Activated CD8-positive, alpha-beta memory T cell treated with anti-CD3 and anti-CD28 coated beads for 36 hours (primary cell): ENCODE measurements around the gene BPIFB4. TPM values are rescaled to one million over a fixed set of nuclear protein-coding genes. Genes with fewer than 3 reads are reported as not detected.
"Not testable (repeated sequence)": the region's sequence is repeated elsewhere in the genome, so short reads cannot be mapped to it uniquely, and the experiment has no call there.

Experiments
- CTCF ChIA-PET: fragments of 350-600 bp; sonication (Branson Sonifier 250); formaldehyde crosslinking; loops from one replicate; lab custom pipeline; 2021; ENCODE audit warnings: antibody characterized with exemption; lab: Charles Lee
- POLR2A ChIA-PET: fragments of 350-600 bp; sonication (Branson Sonifier 250); formaldehyde crosslinking; loops from one replicate; lab custom pipeline; 2021; ENCODE audit warnings: antibody characterized with exemption; lab: Charles Lee
- total RNA-seq, 2 experiments: library from RNA; stranded (reverse); gene quantifications; one replicate each; pipeline ENCODE4 v1.2.3, GENCODE V29; 2021

BPIFB4 gene
- not detected for total RNA-seq

DNA sequence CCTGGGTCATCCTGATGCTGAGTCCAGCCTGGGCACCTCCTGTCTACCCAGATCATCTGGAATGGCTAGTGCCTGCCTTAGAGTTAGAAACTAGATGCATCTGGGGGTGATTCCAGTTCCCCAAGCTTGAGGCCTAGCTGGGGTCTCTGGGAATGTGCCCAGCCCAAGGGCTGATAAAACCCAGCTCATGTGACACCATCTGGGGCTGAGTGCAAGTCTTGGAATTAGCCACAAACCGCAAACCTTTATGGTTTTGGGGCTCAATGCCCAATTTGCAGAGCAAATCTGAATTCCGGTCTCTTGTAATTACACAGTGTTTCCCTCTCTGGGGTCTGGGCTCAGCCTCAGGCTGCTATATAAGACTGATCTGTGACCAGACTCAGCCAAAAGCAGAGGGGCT, at the start of gene BPIFB4:
Gene BPIFB4 (plus strand): TSS at position 385 of the 400 bp plus-strand sequence. CDS start 1,884 bp downstream, outside the sequence.
- ChIA-PET CTCF (no interaction called here), POLR2A (no interaction called here)

- ChIA-PET POLR2A (no interaction called here), CTCF (no interaction called here)
Measured at GRCh38 chr20:33030076-33030475, 49.4 kb upstream of the BPIFB4 start.

GRCh38 chr20:33030569-33030968, 48.9 kb upstream of the BPIFB4 start:
- ChIA-PET CTCF (no interaction called here), POLR2A (no interaction called here)

DNA sequence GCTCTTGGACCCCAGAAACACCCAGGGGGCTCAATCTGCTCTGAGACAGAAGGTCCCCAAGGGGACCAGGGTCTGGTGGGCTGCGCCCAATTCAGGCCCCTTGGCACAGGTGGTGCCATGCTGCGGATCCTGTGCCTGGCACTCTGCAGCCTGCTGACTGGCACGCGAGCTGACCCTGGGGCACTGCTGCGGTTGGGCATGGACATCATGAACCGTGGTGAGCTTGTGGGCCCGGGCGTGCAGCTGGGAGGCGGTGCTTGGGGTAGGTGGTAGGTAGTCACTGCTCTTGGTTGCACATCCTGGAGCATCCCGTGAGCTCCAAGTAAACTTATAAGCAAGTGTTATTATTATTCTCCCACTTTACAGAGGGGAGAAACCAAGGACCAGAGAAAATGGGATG, 47.9 kb upstream of the BPIFB4 start, which contains the start of gene BPIFB6:
Gene BPIFB6 (plus strand): TSS at position 118 of the 400 bp plus-strand sequence. CDS start 0 bp downstream, at position 118.
- ChIA-PET POLR2A (no interaction called here), CTCF (no interaction called here)

DNA sequence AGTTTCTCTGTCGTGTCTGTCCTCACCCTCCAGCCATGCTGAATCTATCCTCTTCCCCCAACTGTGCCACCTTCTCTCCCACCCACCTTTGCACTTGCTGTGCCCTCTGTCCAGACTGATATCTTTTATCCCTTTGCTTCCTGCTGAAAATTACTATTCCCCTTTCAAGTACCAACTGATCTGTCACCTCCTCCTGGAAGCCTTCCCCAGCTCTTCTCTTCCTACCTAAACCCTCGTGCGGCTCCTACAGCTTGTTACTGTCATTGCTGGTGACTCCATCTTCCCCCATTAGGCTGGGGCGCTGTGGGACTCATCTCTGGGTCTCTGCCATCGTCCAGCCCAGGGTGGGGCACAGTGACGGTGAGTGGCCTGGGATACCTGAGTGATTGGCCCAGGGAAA, 46.9 kb upstream of the BPIFB4 start:
- ChIA-PET CTCF (no interaction called here), POLR2A (no interaction called here)

- ChIA-PET POLR2A (no interaction called here), CTCF (no interaction called here)
Measured at GRCh38 chr20:33033381-33033780, 46.1 kb upstream of the BPIFB4 start.

- ChIA-PET POLR2A (no interaction called here), CTCF (no interaction called here)
Measured at GRCh38 chr20:33034115-33034514, 45.3 kb upstream of the BPIFB4 start.

- POLR2A ChIA-PET, result no interaction called here
- CTCF ChIA-PET, result no interaction called here
Measured at GRCh38 chr20:33034901-33035492, 44.4 kb upstream of the BPIFB4 start.

DNA sequence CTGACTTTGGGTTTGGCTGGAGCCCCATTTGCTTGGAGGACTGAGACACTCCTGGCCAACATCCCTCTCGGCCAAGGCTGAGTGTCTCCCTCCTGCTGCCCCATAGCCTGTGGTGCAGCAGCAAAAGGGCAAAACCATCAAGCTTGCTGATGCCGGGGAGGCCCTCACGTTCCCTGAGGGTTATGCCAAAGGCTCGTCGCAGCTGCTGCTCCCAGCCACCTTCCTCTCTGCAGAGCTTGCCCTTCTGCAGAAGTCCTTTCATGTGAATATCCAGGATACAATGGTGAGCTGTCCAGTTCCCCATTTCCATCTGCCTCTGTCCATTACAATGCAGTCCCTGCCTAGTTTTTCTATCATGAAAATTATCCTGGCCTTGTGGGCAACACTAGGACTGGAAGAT, 42.0 kb upstream of the BPIFB4 start:
- ChIA-PET CTCF (no interaction called here), POLR2A (no interaction called here)

DNA sequence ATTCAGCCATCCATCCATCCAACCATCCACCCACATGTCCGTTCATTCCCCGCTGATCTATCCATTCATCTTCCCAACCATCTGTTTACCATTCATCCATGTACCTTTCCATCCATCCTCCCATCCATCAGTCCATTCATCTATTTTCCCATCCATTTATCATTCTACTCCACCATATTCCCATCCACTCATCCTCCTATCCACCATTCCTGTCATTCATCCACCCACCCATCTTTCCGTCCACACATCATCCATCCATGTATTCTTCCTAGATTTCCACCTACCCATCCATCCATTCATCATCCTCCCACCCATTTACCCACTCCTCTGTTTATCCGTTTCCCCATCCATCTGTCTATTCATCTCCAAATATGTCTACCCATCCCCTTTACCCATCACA, 41.2 kb upstream of the BPIFB4 start:
- CTCF ChIA-PET, result no interaction called here
- POLR2A ChIA-PET, result no interaction called here

DNA sequence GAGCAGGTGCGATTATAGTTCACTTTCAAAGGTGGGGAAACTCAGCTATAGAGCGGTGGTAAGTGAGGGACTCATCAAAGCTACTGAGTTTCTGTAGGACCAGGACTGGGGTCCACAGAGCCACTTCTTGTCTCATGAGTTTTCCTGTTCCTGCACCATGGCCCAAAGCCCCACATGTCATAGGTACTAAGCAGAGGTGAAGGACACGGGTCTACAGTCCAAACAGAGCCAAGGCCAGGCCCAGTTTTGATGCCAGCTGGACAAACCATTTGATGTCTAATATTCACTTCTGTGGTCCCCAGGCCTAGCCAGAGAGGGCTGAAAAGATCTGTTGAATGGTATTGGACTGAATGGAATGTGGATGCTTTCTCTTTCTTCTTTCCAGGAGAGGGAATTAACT, 37.0 kb upstream of the BPIFB4 start:
- CTCF ChIA-PET, result no interaction called here
- POLR2A ChIA-PET, result no interaction called here

- CTCF ChIA-PET, result no interaction called here
- POLR2A ChIA-PET, result no interaction called here
Measured at GRCh38 chr20:33042983-33043730, 36.3 kb upstream of the BPIFB4 start.

DNA sequence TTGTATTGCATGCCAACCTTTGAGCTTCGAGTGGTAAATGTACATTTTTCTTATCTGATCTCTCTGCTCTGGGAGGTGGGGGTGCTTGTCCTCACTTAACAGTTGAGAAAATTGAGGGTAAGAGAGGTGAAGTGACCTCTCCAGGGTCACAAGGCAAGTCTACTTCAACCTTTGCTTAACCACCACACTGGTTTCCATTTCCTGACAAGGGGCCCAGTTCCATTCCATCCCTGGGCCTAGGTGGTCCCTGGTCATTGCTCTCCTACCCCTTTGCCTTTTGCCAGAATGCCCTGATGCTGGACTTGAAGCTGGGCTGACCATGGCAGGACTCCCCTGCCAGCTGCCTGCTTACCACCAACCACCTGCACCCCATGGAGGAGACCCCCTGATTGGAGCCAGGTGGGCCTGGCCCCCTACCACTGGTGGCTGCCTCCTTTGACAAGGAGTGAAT, 35.7 kb upstream of the BPIFB4 start:
- POLR2A ChIA-PET, result no interaction called here
- CTCF ChIA-PET, result no interaction called here

DNA sequence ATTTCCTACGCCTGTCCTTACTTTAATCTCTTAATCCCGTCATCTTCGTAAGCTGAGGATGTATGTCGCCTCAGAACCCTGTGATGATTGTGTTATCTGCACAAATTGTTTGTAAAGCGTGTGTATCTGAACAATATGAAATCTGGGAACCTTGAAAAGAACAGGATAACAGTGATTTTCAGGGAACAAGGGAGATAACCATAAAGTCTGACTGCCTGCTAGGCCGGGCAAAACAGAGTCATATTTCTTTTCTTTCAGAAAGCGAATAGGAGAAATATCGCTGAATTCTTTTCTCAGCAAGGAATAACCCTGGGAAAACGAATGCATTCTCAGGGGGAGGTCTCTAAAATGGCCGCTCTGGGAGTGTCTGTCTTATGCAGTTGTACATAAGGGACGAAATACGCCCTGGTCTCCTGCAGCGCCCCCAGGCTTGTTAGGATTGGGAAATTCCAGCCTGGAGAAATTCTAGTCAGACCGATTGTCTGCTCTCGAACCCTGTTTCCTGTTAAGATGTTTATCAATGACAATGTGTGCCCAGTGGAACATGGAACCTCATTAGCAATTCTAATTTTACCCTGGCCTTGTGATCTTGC, 34.2 kb upstream of the BPIFB4 start:
- CTCF ChIA-PET, POLR2A ChIA-PET: not testable (repeated sequence)

DNA sequence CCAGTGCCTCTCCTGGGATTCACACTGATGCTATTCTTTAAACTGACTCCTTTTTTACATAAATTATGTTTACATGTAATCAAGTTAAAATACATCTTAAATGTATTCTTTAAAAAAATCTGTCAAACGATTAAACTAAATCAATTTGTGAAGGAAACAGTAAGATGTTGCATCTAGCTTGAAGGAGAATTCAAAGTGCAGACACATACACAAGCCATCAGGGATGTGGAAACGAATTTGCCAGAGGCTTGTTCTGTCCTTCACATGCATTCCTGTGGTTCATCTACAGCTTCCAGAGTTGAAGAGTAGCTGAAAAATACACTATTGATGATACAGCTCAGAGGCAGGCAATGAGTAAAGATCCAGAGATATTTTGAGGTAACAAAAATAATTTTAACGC, 33.0 kb upstream of the BPIFB4 start:
- ChIA-PET POLR2A (no interaction called here), CTCF (no interaction called here)

GRCh38 chr20:33051333-33051732, 28.1 kb upstream of the BPIFB4 start:
- POLR2A ChIA-PET, result interaction anchor here (0.6 kb wide), 1 partner anchor 8 kb away, joined by 3 read pairs; no protein-coding TSS in a partner anchor
- CTCF ChIA-PET, result interaction anchor here (1.0 kb wide), 1 partner anchor 377 kb away, joined by 3 read pairs; the partner anchor contains the start of gene C20orf203

DNA sequence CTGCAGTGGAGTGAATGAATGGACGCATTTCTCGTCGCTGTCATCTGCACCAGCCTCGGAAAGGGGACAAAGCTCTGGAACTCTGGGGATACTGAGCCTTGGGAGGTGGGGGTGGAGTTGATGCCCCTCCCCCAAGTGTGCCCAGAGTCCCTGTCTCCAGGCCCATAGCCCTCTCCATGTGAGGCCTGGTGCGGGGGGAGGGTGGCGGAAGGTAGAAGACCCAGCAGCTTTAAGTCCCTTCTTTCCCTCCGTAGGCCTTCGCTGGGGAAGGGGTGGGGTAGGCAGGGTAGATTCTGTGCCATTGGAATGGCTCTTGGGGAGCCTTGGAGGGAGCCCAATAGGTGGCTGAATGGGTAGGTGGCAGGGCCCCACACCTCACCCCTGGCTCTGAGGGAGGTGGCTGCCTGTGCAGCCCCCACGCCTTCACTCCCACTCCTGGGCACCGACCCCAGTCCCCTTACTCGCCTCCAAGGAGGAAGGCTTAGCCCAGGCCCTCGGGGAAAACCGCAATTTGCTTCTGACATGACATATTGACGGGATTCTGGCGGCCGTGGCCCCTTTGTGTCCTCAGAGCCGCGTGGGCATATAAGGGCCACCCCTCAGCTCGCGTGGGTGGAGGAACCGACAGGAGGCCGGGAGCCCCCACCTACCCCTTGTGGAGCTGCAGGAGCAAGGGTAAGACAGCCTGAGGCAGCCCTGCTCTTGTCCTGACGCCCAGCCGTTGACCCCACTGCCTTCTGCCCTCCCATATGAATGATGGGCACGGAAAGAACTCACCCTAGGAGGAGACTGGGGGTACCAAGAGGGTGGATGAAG, 25.9 kb upstream of the BPIFB4 start, which contains the start of gene BPIFB3:
Gene BPIFB3 (plus strand): TSS at position 613 of the 816 bp plus-strand sequence. CDS start 1,533 bp downstream, outside the sequence.
- CTCF ChIA-PET, result no interaction called here
- POLR2A ChIA-PET, result no interaction called here

DNA sequence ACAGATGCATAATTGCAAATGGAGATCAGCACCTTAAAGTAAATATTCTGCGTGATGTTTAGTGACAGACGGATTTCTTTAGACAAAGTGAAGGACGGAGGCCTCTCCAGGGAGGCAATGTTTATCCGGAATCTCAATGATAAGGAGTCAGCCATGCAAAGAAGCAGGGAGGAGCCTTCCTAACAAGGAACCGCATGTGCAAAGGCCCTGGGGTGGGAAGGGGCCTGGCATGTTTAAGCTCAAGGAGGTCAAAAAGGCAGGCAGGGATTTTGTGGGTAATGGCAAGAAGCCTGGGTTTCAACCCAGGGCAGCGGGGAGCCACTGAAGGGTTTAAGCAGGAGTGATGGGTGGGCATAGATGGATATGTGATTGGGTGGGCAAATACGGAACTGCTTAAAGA, 25.1 kb upstream of the BPIFB4 start:
- CTCF ChIA-PET, result no interaction called here
- POLR2A ChIA-PET, result no interaction called here

DNA sequence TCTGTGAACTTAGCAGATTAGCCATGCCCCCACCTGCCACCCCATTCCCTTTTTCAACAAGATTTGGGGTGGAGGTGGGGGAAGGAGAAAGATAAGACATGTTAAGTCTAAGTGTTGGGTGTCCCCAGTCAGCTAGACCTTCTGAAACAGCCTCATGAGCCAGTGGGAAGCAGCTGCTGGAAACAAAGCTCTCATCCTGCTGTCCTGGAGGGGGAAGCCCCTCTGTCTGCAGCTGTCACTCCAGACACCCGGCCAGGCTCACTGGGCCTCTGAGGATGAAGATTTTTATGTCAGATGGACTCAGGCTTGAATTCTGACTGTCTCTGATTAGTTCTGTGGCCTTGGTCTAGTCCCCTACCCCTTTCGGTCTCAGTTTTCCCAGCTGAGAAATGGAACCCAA, 24.7 kb upstream of the BPIFB4 start:
- ChIA-PET CTCF (no interaction called here), POLR2A (no interaction called here)

GRCh38 chr20:33059136-33059535, 20.3 kb upstream of the BPIFB4 start:
- CTCF ChIA-PET, result no interaction called here
- POLR2A ChIA-PET, result no interaction called here
